SK-N-SH treated with all-trans-retinoic acid at 6 μM for 48 hours (cell line): ENCODE data around the gene POMZP3.
"Not testable (repeated sequence)": the region's sequence is repeated elsewhere in the genome, so short reads cannot be mapped to it uniquely, and the experiment has no call there.

Experiments used
- CSDC2 ChIP-seq: fragments of 250-450 bp; sonication (Bioruptor Pico); IDR thresholded peaks from 2 replicates; pipeline ENCODE4 v1.5.0; 2020; ENCODE audit warnings: mild to moderate bottlenecking, moderate library complexity
- ISL1 ChIP-seq: fragments of 250-450 bp; sonication (Bioruptor Pico); IDR thresholded peaks from 2 replicates; pipeline ENCODE4 v2.1.2; 2022; ENCODE audit warnings: mild to moderate bottlenecking, moderate library complexity
- ZNF70 ChIP-seq: fragments of 450-650 bp; formaldehyde crosslinking; IDR thresholded peaks from 2 replicates; pipeline ENCODE4 v1.5.0; 2020; ENCODE audit warnings: mild to moderate bottlenecking, moderate library complexity

- TF ChIP-seq ISL1; ZNF70 (CRISPR knock-in tag); CSDC2 (CRISPR knock-in tag): not testable (repeated sequence)
Measured at GRCh38 chr7:76613783-76614182, 13.3 kb downstream of the POMZP3 start.
